T-helper 2 cell treated with Interferon-gamma antibody and Interleukin-4, amounts not matched to agents 100 ng/mL and 5 ng/mL, for 36 hours (primary cell): Measurements from ENCODE around the gene PDZRN3. TPM values are rescaled to one million over a fixed set of nuclear protein-coding genes. Genes with fewer than 3 reads are reported as not detected.

Source experiments
- intact Hi-C: fragments of 100-400 bp; cut with micrococcal nuclease; formaldehyde crosslinking; loops from one replicate; pipeline ENCODE4 v1.15.1; 2023
- total RNA-seq: library from RNA; stranded (reverse); gene quantifications from 2 replicates; pipeline ENCODE4 v1.2.3, GENCODE V29; 2022

The PDZRN3 gene
- total RNA-seq, 1 donor from 2014 or later, result not detected

DNA sequence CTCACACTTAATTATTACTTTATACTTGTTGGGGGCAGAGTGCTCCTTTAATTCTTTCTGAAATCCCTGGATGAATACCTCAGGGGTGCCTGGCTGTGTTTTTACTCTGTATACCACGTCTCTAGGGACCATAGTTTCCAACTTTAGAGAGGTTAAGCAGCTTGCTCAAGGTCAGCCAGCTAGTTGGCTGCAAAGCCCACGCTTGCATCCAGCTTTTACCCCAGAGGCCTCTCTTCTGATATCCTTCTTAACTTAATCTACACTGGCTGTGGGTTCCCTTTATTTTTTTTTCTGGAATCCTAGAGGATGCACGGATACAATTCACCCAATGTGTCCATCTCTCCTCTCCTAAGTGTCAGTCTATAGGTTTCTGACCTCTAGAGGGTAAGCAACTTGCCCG lies 1.4 kb downstream of the PDZRN3 start:
- intact Hi-C loops, result no loop called here

DNA sequence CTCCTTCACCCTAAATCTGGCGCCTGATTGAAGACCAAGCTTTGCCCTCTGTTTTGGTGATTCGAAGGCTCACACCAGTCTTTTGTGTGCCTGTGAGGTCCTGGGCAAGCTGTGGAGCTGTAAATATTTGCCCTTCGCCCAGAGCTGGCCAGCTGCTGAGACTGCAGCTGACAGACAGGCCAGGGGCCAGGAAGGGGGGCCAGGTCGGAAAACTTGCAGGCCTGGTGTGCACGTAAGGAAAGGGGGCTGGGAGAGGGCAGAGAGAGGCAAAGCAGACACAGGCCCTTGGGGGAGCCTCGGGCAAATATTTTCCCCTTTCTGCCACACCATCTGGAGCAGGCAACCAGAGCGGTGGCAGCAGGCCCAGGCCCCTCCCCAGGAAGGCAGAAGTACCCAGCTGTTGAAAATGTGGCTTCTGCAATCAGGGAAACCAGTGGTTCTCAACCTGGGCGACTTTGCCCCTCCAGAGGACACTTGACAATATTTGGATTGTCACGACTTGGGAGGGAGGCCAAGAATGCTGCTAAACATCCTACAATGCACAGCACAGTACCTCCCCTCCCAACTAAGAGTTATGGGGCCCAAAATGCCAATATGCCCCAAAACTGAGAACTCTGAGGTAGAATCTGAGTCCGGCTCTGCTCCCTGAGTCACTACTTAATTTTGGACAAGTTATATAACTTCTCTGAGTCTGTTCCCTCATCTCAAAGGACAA lies 2.5 kb downstream of the PDZRN3 start:
- intact Hi-C loops, result no loop called here

DNA sequence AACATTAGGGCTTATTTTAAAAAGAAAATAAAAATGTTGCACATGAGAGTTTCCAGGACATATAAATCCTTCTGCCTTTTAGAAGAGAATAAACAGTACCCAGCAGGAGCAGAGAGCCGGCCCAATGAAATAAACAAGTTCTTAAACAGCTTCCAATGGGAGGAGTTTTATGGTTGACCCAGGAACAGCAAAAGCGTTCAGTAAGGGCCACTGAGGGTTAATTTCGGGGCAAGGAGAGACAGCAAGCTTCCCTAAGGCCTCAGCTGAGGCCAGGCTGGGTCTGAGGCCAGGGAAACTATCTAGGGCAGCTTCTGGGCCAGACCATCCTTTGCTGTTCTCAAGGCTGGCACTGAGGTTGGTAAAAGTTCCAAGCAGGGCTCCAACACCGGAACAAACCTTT lies 3.4 kb downstream of the PDZRN3 start:
- intact Hi-C loops, result no loop called here

DNA sequence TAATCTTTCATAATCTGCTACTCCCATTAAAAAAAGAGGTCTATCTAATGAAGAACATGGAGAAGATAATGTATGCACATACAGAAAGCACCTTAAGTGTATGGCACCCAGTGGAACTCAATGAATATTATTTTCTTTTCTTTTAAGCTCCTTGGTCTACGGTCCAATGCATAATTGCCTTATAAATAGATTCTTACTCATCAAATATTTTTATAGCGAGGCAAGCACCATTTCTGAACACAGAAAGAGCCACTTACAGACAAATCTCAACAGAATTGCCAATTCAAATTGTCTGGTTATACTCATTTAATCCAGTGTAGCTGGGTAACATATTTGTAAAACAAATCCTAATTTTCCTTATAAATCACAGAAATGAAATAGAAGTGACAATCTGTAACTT lies 6.3 kb downstream of the PDZRN3 start:
- intact Hi-C loops, result no loop called here

DNA sequence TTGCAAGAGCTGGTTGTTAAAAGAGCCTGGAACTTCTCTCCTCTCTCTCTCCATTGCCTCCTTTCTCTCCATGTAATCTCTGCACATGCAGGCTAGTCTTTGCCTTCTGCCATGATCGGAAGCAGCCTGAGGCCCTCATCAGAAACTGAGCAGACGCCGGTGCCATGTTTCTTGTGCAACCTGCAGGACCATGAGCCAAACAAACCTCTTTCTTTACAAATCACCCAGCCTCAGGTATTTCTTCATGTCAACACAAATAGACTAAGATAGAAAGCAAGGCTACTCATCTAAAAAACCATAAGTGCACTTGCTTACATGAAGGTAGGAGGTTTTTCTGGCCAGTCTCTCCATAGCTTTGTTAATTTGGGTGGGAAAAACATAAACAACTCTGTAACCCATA lies 8.7 kb downstream of the PDZRN3 start:
- intact Hi-C loops, result no loop called here

DNA sequence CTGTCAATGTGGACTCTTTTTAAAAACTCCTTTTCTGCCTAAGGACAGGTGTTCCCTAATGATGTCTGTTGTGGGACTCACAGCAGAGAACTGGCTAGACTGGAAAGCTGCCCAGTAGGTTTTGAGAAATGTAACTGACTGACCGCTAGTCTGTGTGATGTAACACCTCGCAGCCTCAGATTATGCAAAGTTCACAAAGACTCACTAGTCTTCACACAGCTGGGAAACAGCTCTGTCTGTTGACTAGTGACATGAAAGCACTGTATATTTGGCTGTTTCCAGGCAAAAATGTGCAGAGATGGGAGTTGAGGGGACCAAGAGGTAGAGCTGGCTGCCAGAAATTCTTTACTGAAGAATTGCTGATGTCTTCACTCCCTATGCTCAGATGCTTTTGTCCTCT lies 10.3 kb downstream of the PDZRN3 start:
- intact Hi-C loops, result no loop called here

DNA sequence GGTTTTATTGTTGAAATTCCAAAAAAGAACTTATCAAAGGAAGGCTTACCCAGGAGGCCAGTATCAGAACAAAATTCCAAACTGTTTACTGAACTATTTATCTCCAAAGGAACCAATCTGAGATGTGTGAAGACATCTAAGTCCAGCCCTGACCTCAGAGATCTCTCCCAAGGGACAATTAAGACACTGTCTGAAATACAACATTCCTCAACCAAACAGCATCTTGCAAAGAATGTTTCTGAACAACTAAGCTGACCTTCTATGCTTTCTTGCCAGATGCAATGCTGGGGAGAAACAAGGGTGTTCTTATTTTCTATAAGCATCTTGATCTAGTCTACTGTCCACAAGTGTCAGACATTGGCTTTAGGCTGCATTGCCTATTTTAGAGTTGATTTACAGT lies 13.6 kb downstream of the PDZRN3 start:
- intact Hi-C loops, result no loop called here

DNA sequence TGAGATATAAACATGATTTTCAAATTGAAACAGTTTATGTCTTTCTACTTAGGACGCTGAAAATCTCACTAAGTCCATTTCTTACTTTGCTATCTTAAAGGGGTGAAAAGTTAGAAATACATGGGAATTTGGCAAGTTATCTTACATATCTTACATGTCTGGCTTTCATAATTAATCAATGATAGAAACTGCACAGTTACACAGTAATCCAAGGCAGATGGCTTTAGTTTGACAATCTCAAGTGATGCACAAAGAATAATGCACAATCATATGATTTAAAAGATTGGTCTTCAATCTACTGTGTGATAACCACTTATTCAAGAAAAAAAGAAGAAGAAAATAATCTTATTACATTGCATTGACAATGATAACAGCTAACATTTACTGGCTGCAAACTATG lies 14.2 kb downstream of the PDZRN3 start:
- intact Hi-C loops, result no loop called here

DNA sequence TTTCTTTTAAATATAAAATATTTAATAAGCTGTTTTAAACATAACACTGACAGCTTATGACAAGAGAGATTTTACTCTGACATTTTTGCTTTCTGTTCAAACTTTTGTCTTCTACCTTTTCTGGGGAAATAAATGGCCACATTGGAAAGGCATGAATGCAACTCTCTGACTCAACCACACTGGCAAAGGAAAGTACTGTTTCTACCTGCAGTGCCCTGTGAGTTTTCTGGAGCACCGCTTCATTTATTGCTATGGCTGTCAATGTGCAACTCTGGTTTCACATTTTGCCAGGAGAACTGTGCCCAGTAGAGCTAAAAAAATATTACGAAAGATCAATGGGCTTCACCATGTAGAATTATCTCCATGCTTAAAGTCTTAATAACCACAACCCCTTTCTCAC lies 15.1 kb downstream of the PDZRN3 start:
- intact Hi-C loops, result no loop called here

DNA sequence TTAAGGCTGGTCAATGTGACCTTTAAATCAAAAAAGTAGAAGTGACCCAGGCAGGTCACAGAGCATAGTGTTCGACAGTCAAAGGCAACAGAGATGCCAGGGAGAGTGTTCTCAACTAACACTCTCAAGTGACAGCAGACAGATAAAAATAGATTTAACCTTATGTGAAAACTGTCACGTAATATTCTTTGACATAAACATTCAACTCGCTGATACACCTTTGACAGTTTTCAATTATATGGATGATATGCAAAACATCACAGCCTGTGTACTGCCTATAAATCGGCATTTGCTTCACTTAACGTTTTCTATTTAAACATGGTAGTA lies 15.5 kb downstream of the PDZRN3 start:
- intact Hi-C loops, result no loop called here

DNA sequence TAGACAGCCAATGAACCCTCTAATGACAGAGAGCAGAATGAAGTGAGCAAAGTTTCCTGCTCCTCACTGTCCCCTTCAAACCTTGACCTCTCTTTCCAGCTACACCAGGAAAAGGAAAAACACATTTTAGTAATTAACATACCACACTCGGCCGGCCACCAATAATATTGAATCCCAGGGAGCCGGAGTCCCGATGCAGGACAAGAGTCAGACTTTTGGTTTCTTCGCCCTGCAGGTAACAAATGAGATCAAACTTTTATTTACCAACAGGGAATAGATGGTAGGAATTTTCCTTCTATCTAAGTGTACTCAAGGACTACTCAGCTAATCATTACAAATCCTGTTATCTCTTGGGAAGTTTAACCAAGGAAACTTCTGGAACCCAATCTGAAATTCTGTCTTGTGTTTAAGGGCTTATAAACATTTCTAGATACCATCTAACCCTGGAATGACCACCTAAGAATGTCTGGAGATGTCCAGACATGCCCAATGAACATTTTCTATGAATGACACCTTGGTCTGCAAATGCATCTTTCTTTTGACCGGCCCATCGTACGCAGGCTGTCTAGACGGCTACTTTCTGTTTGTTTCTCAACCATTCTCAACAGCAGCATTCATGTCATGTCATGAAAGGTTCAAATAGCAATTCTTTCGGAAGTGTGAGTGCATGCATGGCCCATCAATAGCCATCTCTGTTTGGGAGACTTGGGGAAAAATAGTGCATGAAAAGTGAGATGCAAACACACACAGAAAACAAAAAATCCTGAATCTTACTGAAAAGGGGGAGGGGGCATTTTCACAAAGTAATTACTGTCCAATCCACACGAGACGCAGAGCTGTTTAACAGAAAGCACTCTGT lies 16.1 kb downstream of the PDZRN3 start:
- intact Hi-C loops, result no loop called here

DNA sequence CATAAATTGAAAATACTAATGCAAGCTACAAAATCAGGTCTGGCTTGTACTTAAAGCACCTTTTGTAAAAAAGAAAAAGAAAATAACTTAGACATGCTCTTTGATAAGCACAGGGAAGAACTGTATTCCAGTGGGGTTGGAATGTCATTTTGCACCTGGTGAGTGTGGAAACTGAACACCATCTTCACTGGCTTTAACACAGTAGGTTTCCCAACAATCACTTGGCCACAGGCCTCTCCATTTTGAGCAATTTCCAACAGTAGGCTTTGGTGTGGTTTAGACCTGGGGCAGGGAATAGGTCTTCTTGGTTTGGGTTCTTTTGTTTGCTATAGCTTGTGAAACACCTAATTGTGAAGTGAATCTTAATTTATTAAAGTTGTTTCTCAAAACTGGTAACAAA lies 18.9 kb downstream of the PDZRN3 start:
- intact Hi-C loops, result no loop called here

DNA sequence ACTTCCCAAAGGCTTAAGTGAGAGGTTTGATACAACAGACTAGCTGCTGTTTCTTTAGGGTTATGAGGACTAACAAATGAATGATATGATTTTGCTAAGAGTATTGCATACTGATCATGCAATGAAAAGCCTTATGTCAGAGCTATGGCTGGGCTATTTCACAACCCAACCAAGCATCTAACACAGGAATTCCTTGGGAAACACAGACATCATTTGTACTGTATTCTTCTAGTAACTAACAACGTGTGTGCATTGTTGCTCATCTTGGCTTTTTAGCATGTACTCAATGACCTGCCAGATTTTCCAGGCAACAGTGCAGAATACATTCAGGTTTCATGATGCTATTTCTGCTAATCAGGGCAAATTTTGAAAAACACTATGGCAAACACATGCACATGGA lies 19.3 kb downstream of the PDZRN3 start:
- intact Hi-C loops, result no loop called here

DNA sequence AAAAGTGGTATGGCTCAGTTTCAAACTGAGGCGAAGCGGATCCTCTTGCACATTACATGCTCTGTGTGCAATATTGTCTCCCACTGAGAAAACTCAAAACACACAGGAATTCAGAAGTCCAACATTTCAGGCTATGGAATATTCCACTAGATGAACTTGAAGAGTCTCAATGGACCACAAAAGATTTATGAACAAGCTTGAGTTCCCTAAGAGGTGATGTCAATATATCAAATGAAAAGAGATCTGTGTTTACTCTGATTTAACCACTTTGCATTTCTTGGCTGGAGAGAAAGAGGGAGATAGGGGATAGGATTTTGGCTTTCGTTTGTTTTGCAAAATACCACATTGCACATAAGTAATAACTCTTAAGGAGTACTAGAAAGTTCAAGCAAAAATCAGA lies 20.3 kb downstream of the PDZRN3 start:
- intact Hi-C loops, result no loop called here

DNA sequence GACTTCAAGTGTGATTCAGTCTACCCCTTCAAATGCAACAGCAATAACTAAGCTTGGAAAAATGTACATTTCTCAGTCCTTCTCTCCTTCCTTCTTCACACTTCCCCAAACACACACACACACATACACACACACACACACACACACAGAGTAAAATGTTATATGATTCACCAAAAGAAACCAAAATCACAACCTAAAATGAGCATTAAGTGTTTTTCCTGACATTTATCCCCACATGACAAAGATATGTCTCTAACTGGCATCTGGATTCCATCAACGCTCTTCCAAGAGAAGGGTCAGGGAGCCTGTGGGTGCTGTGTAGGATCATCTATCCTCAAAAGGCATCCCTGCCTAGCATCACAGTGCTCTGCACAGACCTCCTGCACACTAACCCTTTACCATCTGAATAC lies 21.0 kb downstream of the PDZRN3 start:
- intact Hi-C loops, result no loop called here

DNA sequence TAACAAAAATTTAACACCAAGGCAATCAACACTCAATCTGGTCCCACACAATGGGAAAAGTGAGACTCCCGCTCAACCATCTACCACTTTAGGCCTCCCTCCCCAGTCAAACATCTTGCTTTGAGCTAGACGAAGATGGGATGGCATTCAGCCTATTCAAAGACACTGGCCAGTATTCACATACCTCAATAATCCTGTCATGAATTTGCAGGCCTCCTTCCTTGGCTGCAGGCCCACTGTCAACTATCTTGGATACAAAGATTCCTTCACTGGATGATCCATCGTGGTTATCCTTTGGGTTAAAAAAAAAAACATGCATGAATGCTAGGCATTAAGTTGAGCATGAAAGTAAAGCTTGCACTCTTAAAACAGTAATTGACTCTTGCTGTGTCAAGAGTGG lies 22.6 kb downstream of the PDZRN3 start:
- intact Hi-C loops, result no loop called here

DNA sequence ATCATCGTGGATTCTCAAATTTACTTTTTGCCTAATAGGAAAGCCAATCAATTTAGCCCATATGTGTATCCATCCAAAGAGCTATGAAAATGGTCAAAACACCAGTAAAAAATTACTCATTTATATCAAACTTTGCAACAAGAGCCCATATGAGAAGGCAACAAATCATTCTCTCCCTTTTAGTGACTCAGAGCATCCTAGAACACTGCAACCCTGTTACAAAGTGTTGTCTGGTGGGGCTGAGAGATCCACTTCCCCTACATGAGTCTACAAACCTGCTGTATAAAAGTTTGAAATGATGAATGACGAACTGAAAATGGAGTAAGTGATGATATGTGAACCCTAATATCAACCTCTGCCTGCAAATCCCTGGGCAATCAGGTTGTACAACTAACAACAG lies 23.3 kb downstream of the PDZRN3 start:
- intact Hi-C loops, result no loop called here

DNA sequence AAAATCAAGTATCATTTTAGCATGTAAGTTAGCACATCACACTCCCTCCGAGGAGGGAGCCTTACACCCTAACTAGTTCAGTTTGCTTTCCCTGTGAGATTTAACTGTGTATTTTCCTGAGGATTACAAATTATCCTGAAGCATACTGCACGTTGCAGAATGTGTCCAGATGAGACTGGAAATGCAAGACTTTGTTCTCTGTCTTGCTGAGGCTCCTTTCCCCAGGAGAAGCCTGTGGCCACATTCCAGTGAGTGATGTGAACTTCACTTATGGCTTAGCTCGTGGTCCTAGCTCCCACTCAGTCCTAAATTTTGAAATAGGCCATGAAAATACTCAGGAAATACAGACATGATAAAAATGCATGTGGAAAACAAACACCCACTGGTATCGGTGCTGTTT lies 23.7 kb downstream of the PDZRN3 start:
- intact Hi-C loops, result no loop called here

DNA sequence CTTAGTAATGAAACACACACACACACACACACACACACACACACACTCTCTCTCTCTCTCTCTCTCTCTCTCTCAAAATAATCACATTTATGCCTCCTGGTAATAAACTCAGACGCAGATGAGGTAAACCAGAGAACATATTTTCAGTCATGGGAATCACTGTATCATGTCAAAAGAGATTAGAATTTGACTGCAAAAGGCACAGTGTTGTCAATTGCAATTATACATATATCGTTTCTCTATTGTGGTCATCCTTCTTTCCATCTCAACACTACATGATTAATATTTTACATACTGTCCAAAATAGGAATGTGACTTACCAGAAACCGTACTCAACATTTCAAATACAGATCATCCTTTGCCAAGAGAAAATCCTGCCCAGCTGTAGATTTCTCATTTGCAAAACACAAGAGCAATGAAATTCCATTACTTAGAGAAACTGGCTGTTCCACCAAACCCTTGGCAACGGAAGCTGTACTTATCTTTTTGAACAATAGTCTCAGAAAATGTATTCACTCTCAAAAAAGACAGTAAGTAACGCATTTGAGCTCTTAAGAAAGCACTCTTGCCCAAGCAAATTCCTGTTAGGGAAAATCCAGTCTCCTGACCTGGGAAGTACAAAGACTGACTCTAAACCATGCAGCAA lies 24.3 kb downstream of the PDZRN3 start:
- intact Hi-C loops, result no loop called here

DNA sequence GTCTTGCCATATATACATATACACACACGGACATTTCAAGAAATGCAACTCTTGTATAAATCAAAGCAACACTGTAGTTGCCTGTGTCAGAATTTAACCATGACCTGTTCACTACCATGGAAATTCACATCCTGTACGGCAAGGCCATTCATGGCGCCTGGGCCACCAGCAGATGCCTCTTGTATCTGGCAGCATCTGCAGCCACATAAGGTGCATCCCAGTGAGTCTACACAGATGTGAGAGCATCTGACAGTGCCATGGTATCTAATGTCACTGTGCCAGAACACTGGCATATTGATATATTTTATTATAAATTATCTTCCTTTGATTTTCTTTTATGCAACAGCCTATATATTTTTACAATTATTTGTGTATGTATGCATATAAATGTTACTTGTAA lies 25.1 kb downstream of the PDZRN3 start:
- intact Hi-C loops, result no loop called here

DNA sequence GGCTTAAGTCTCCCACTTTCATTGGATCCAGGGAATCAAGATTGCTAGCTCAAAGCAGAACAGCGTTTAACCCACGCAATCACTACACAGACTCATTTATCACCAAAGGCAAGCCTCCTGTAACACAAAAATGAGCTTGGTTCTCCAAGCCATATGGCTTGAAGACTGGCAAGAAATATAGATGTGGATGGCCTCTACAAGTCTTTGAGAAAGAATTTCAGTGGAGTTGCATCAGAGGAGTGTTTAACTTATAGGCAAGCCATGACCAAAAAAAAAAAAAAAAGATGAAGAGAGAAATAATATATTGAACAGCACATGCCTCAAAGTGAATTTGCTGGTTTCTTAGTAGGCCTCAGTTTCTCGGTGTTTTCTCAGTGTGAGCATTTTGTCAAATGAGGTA lies 27.3 kb downstream of the PDZRN3 start:
- intact Hi-C loops, result no loop called here
